Right lung (tissue), 5 donors: ENCODE measurements around the gene CDK6. TPM values are rescaled to one million over a fixed set of nuclear protein-coding genes. Genes with fewer than 3 reads are reported as not detected.

ENCODE experiments used
- DNase-seq, 2 donors: peaks; one replicate each; pipeline ENCODE4 v3.0.0-alpha.2; 2013
- polyA plus RNA-seq, 5 donors: library from polyadenylated mRNA; unstranded; fragments of 120-200 nt; gene quantifications; one replicate each; pipeline versions ENCODE4 v1.2.1 to v1.2.3, GENCODE V29; 2013; ENCODE audit warnings: inconsistent platforms in 1 of 5, low replicate concordance in 1 of 5; ENCODE audit not compliant: insufficient read length in 5 of 5, insufficient read depth in 1 of 5

Gene CDK6
- polyA plus RNA-seq, 5 donors = 28.4 to 52.5 (median 45.0) TPM

DNA sequence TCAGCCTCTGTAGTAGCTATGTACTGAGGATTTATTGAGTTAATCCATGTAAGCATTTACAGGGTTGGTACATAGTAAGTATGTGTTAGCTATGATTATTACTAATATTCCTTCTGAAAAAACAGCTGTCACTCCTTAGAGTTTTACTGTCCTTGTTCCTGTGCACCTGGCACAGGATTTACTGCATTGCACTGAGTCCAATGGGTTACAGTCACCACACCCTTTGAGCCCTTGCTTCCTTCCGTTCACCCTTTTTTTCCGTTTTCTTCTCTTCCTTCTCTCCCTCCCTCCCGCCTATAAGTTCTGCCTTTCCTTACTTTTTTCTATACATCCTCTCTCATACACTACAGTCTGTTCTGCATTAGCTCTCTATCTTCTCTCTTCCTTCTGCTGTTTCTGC lies 12.5 kb upstream of the CDK6 start:
- no peak for DNase-seq

DNA sequence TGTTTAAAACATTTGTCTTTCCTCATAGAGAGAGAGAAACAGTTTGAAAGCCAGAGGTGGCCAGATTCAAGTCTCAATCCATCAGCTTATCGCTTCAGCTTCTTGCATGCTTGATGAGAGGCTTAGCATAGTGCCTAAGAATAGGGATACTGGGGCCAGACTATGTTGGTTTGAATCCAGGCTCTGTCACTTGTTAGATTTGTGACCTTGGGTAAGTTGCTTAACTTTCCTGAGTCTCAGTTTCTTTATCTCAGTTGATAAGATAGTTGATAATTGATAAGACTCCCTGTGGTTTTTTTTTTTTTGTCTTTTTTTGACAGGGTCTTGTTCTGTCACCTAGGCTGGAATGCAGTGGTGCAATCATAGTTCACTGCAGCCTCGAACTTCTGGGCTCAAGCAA lies 12.1 kb upstream of the CDK6 start:
- DNase-seq = no peak

- no peak for DNase-seq
Measured at GRCh38 chr7:92847305-92847704, 10.9 kb upstream of the CDK6 start.

- no peak for DNase-seq
Measured at GRCh38 chr7:92845736-92846135, 9.4 kb upstream of the CDK6 start.

DNA sequence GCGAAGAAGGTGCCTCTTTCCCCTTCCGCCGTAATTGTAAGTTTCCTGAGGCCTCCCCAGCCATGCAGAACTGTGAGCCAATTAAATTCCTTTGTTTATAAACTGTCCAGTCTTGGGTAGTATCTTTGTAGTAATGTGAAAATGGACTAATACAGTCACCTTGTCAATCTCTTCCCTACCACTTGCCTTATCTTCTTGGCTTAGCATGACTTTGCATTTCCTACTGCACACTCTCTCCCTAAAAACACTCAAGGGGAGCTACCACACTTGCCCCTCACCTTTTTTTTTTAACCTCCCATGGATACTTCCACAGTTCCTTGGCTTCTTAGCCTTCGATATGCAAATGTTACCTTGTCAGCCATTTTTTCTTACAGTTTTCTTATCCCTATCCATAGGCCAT lies 7.4 kb upstream of the CDK6 start:
- DNase-seq = no peak

GRCh38 chr7:92843034-92843760 lies 6.8 kb upstream of the CDK6 start:
- no peak for DNase-seq

- DNase-seq = no peak
Measured at GRCh38 chr7:92841192-92841591, 4.8 kb upstream of the CDK6 start.

GRCh38 chr7:92840316-92840715 lies 3.9 kb upstream of the CDK6 start:
- no peak for DNase-seq

- DNase-seq = no peak
Measured at GRCh38 chr7:92839901-92840300, 3.5 kb upstream of the CDK6 start.

- DNase-seq = no peak
Measured at GRCh38 chr7:92838934-92839333, 2.6 kb upstream of the CDK6 start.

GRCh38 chr7:92837000-92837749 lies 802 bp upstream of the CDK6 start:
- DNase-seq = peak; percentile 68 to 70

- DNase-seq = peak; percentile 38 to 52
Measured at GRCh38 chr7:92835851-92836488, 403 bp downstream of the CDK6 start.

DNA sequence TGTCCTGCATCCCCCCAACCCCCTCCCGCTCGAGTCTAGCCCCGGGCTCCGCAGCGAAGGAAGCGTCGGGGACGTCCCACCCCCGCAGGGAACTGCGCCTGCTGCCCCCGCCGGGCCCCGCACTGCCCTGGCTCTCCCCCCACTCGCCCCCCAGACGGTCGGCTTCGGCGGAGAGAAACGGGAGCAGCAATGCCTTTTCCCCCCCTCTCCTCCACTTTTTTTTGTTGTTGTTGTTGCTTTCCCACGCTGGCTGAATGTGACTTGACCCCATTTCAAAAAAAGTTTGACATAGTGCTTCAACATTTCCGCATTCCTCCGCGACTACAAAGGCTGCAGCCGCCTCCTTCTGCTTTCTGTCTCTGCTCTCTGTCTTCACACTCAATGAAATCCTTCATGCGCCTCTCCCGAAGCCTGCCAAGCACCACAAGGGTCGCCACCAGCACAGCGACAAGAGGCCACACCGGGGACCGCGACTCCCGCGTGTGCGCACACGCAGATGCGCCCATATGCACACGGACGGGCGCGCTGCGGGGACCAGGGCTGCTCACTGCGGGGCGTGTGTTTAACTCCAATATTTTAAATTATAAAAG lies 1.0 kb downstream of the CDK6 start:
- peak; percentile 80 to 85 for DNase-seq

DNA sequence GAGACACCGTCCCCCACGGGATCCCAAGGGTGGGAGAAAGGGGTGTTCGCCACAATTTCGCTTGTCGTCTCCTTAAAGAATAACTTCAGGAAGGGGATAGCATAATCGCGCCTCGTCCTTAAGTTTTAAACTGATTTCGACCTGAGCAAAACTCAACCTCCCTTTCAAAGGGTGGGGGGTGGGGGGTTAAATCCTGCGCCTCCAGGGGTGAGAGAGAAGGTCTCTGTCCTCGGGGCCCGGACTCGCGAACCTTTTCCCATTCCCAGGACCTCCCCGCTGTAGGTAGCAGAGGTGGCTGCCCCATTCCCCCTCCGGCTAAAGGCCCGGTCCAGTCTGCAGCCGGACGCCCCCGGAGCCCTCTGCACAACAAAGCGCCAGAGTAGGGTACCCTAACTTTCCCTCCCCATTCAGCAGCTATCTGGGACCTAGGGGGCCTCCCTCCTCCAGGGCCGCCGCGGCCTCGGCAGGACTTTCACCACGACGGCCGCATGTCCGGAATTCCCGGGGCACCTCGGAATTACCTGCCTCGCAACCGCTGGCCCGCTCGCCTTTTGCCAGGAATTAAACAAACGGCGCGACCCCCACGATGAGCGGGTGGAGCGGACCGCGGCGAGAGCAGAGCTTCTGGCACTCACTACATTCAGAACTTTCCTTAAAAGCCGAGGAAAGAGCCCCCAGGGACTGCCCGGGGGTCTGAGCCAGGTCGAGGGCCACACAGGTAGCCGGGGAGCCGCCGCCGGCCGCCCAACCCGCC lies 1.7 kb downstream of the CDK6 start:
- DNase-seq = peak; percentile 33 to 42

GRCh38 chr7:92833766-92834506 lies 2.4 kb downstream of the CDK6 start:
- DNase-seq = peak; percentile 91

DNA sequence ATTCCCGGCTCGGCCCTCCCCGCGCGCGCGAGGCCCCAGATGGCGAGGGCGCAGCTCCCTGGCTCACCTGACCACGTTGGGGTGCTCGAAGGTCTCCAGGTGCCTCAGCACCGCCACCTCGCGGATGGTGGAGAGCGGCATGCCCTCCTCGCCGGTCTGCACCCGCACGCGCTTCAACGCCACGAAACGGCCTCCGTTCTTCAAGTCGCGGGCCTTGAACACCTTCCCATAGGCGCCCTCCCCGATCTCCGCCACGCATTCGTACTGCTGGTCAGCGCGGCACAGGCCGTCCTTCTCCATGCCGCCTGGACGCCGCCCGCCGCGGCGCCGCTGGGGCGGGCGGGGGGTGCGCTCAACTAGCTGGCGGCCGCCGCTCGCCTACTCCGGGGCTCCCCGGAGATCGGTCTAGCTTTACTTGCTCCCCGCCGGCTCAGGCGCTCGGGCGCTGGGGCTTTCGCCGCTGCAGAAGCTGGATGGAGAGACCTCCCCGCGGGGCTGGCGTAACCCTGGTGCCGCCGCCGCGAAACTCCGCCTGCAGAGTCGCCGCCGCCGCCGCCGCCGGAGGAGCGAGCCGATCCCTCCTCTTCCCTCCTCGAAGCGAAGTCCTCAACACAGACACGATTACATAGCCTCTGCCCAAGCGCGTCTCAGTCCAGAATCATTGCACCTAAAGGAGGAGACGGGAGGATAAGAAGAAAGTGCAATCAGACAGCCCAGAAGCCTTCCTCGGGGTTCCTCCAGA lies 3.2 kb downstream of the CDK6 start:
- DNase-seq = peak; percentile 83 to 85

- DNase-seq = no peak
Measured at GRCh38 chr7:92832534-92833023, 3.8 kb downstream of the CDK6 start.

DNA sequence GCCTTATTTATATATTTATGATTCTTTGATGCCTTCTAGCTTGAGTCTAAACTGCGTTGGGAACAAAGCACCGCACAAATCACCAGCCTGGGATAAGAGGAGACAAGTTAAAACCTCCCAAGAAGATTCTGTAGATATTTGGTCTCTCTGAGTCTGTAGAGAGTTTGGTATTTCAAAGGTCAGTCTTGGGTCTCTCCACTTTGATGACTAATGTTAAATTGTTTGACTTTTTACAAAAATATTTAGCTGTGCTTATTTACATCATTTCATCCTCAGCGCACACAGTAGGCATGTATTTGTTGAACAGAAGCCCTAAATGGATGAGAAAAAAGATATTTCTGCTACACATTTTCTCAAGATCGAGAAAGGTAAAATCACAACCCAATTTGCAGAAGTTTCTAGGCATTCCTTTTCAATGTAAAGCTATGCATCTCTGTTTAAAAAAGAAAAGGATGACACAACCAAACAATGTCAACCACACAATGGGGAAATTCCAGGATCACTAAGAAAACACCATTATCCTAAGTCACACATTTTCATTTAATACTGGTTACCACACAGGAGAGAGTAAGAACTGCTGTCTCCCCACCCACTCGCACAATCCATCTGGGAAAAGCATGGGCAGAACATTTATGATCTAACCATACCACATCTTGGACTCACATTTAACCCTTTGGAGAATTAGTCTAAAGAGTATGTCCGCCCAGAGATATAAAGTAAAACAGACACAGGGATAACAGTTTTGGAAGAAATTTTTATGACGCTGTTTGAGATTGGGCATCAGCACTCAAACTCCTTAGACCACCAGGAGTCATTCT lies 4.4 kb downstream of the CDK6 start:
- DNase-seq = peak; percentile 28 to 40

GRCh38 chr7:92830532-92831110 lies 5.8 kb downstream of the CDK6 start:
- DNase-seq = no peak
